ENCODE results near the gene ADORA1.

The ADORA1 gene

GRCh38 chr1:203175827-203176241 lies 48.3 kb downstream of the ADORA1 start:
- no peak for DNase-seq

GRCh38 chr1:203176273-203177035 lies 48.9 kb downstream of the ADORA1 start:
- no peak for DNase-seq

- no peak for DNase-seq
Observed at GRCh38 chr1:203177036-203177405, 49.5 kb downstream of the ADORA1 start.

- DNase-seq, result no peak
Observed at GRCh38 chr1:203177470-203178039, 50.0 kb downstream of the ADORA1 start.

GRCh38 chr1:203178083-203178482 lies 50.6 kb downstream of the ADORA1 start:
- DNase-seq, result no peak

- no peak for DNase-seq
Observed at GRCh38 chr1:203178821-203179666, 51.5 kb downstream of the ADORA1 start.

- no peak for DNase-seq
Observed at GRCh38 chr1:203179667-203180005, 52.1 kb downstream of the ADORA1 start.

- no peak for DNase-seq
Observed at GRCh38 chr1:203180611-203181330, 53.2 kb downstream of the ADORA1 start.

GRCh38 chr1:203181586-203182386 lies 54.3 kb downstream of the ADORA1 start:
- no peak for DNase-seq

GRCh38 chr1:203182387-203182953 lies 54.9 kb downstream of the ADORA1 start:
- no peak for DNase-seq

GRCh38 chr1:203183828-203184227 lies 56.3 kb downstream of the ADORA1 start:
- DNase-seq, result no peak

GRCh38 chr1:203184467-203184866 lies 56.9 kb downstream of the ADORA1 start:
- no peak for DNase-seq

GRCh38 chr1:203185061-203185461 lies 57.5 kb downstream of the ADORA1 start:
- DNase-seq, result no peak

- DNase-seq, result no peak
Observed at GRCh38 chr1:203185585-203185984, 58.1 kb downstream of the ADORA1 start.

- DNase-seq, result no peak
Observed at GRCh38 chr1:203186091-203186445, 58.5 kb downstream of the ADORA1 start.

- no peak for DNase-seq
Observed at GRCh38 chr1:203186446-203187303, 59.1 kb downstream of the ADORA1 start, which contains the start of gene CHI3L1. Gene CHI3L1 (minus strand): TSS chr1:203186704. CDS start chr1:203186623, 81 bp downstream.

- no peak for DNase-seq
Observed at GRCh38 chr1:203187304-203187685, 59.8 kb downstream of the ADORA1 start.

GRCh38 chr1:203187689-203188264 lies 60.3 kb downstream of the ADORA1 start:
- DNase-seq, result no peak

- no peak for DNase-seq
Observed at GRCh38 chr1:203188686-203189232, 61.2 kb downstream of the ADORA1 start.

GRCh38 chr1:203189951-203190352 lies 62.4 kb downstream of the ADORA1 start:
- DNase-seq, result no peak
